NOMO-1 (cell line): ENCODE results near the gene TCEA3.
"Not testable (repeated sequence)": the region's sequence is repeated elsewhere in the genome, so short reads cannot be mapped to it uniquely, and the experiment has no call there.

Experiments used
- DNase-seq, 2 experiments: peaks; one replicate each; lab custom pipeline; 2025; ENCODE audit not compliant: unreplicated experiment in 2 of 2; lab: John Stamatoyannopoulos, UW

Gene TCEA3

GRCh38 chr1:23395154-23395724 lies 29.3 kb downstream of the TCEA3 start:
- no peak for DNase-seq

GRCh38 chr1:23394684-23395083 lies 29.9 kb downstream of the TCEA3 start:
- no peak for DNase-seq

- DNase-seq = no peak
Measured at GRCh38 chr1:23394181-23394580, 30.4 kb downstream of the TCEA3 start.

GRCh38 chr1:23393706-23394105 lies 30.8 kb downstream of the TCEA3 start:
- DNase-seq = no peak

GRCh38 chr1:23392125-23392855 lies 32.3 kb downstream of the TCEA3 start:
- DNase-seq = no peak

GRCh38 chr1:23389837-23390321 lies 34.7 kb downstream of the TCEA3 start:
- DNase-seq = peak in 1 of 2 experiments; percentile 21

- no peak for DNase-seq
Measured at GRCh38 chr1:23387494-23387893, 37.1 kb downstream of the TCEA3 start.

GRCh38 chr1:23385119-23385621 lies 39.4 kb downstream of the TCEA3 start:
- DNase-seq = no peak

- no peak for DNase-seq
Measured at GRCh38 chr1:23384312-23385058, 40.1 kb downstream of the TCEA3 start.

GRCh38 chr1:23383577-23384311 lies 40.8 kb downstream of the TCEA3 start:
- no peak for DNase-seq

GRCh38 chr1:23381233-23381885 lies 43.2 kb downstream of the TCEA3 start:
- DNase-seq = peak in 1 of 2 experiments; percentile 61

- DNase-seq = no peak
Measured at GRCh38 chr1:23380719-23381118, 43.8 kb downstream of the TCEA3 start.

GRCh38 chr1:23380236-23380635 lies 44.3 kb downstream of the TCEA3 start:
- not testable (repeated sequence) for DNase-seq

- no peak for DNase-seq
Measured at GRCh38 chr1:23376890-23377811, 47.4 kb downstream of the TCEA3 start.

GRCh38 chr1:23374079-23374735 lies 50.3 kb downstream of the TCEA3 start:
- DNase-seq = not testable (repeated sequence)

GRCh38 chr1:23371987-23372880 lies 52.3 kb downstream of the TCEA3 start:
- no peak for DNase-seq

- no peak for DNase-seq
Measured at GRCh38 chr1:23370709-23371584, 53.6 kb downstream of the TCEA3 start.
